ENCODE measurements around the gene CFI.

Gene CFI

GRCh38 chr4:109729718-109730618 lies 71.8 kb downstream of the CFI start, which contains the start of gene PLA2G12A:
PLA2G12A (minus strand) TSS chr4:109730070; CDS start chr4:109729809, 261 bp downstream.
- DNase-seq = no peak

GRCh38 chr4:109729117-109729717 lies 72.6 kb downstream of the CFI start:
- DNase-seq = no peak

- no peak for DNase-seq
Observed at GRCh38 chr4:109728385-109728784, 73.4 kb downstream of the CFI start.

DNA sequence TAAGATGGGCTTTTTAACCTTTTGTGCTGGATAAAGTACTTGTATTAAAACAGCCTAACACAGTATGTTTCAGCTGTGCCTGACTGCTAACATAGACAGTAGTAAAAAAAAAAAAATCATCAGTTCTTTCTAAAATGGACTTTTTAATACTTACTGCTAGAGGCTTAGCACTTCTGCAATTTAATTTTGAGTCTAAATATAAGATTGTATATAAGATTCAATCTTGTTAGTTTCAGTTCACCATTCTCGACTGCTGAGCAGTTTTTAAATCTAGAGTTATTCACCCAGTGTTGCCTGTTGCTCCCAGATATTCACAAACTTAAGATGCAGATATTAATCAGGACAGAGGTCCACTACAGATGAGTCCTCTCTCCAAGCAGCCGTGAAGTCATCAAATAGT lies 78.7 kb downstream of the CFI start:
- DNase-seq = no peak

DNA sequence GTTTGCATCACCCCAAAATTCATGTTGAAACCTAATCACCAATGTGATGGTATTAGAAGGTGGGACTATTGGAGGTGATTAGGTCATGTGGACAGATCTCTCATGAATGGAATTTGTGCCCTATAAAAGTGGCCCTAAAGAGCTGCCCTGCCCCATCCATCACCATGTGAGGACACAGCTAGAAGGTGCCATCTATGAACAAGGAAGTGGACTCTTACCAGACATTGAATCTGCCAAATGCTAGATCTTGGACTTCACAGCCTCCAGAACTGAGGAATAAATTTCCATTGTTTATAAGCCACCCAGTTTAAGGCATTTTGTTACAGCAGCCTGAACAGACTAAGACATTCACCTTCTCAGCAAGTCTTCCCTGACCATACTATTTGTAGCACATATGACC lies 79.4 kb downstream of the CFI start:
- no peak for DNase-seq

GRCh38 chr4:109721033-109721432 lies 80.8 kb downstream of the CFI start:
- no peak for DNase-seq

- no peak for DNase-seq
Observed at GRCh38 chr4:109719604-109720003, 82.2 kb downstream of the CFI start.

GRCh38 chr4:109718759-109719158 lies 83.0 kb downstream of the CFI start:
- DNase-seq = no peak

DNA sequence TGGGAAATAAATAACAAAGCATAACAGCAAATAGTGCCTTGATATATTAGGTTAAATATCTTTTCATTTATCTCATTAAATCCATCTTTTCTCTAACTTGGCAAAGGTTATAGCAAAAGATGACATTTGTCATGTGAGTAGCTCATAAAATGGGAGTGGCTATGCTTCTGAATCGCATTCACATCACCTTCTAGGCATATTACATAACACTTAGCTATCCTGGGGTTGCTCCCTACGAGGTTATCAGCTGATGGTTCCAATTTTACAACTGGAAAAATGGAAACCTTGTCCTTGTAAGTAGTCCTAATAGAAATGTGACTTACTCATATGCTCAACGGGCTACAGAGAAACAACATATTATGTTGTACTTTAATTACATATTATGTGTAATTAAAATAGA lies 88.3 kb downstream of the CFI start:
- no peak for DNase-seq

GRCh38 chr4:109708990-109709389 lies 92.8 kb downstream of the CFI start:
- no peak for DNase-seq

DNA sequence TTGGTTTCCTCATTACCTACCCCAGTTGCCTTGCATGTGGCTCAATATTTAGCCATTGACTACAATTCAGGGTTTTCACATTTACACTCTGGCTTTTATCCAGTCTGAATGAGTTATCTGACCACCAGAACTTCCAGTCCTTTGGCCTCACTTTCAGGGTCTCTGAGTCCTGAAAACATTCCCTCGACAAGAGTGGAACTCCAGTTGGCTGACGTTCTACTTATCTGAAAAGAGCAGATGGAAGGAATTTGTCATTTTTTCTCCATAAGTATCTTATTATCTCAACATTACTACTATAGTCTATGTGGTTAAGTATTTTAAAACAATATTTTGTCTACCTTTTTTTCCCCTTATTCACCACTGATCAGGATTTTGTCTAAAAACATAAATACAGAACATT lies 93.4 kb downstream of the CFI start:
- no peak for DNase-seq

GRCh38 chr4:109703664-109704361 lies 98.0 kb downstream of the CFI start:
- DNase-seq = no peak

DNA sequence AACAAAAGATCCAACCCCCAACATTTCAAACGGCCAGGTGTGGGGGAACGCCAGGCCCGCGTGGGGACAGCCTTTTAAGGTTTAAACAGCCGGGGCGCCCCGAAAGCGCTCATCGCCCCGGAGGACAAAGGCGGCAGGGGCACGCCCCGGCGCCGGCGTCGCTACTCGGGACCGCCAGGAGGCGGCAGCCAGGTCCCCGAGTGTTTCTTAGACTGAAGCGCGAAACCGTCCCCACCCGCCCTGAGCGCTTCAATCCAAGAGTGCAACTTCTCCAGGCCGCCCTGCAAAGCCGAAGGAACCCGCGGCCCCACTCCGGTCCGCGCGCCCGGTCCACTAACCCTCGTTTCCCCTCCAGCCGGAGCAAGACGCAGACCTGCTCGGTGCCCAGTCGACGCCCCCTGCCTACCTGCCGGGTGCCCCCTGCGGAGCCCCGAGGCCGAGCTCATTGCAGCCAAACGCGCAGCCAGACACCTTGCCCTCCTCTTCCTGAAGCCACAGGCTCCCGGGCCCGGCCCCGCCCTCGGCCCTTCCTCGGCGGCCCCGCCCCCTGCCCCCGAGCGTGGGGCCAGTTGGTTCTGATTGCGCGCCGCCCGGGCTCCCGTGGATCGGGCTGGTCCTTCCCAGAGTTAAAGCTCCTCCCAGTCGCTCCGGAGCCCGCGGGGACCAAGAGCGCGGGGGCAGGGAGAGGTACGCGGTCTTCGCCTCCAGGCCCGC lies 98.7 kb downstream of the CFI start, which contains the start of gene CASP6:
CASP6 (minus strand) TSS at position 496 of the 714 bp plus-strand sequence; CDS start at position 446, 50 bp downstream.
- DNase-seq = peak; percentile 5

GRCh38 chr4:109701566-109702410 lies 100.0 kb downstream of the CFI start:
- DNase-seq = no peak

DNA sequence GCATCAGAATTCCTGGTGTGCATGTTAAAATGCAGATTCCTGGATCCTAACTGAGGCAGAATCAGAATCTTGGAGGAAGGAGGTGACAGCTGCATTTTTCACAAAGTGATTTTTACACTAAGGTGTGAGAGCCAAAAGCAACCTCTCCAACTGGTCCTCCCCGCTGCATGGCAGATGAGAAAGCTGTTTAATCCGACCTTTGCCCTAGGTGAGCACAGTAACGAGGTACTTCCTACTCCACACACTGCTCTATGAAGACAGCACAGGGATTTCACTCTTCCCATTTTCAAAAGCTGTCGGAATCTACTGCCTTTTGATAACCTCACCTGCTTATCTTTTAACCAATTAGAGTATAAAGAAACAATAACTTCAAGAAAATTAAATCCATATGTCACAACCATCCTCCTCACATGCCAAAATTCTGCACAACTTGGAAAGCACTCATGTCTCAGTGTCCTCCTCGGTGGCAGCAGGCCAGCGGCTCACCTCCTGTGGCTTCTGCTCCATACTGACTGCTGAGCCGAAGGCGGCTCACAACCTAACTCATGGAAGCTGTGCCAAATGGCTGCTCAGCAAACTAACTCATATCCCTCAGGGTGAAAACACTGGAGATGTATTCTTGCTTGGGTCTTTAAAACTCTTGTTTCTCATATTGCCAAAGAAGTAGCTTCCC lies 102.1 kb downstream of the CFI start:
- no peak for DNase-seq

- no peak for DNase-seq
Observed at GRCh38 chr4:109698656-109699055, 103.1 kb downstream of the CFI start.

- no peak for DNase-seq
Observed at GRCh38 chr4:109691411-109691920, 110.3 kb downstream of the CFI start.
